Neural progenitor cell (in vitro differentiated cells): ENCODE results near the gene AGPAT1. TPM values are rescaled to one million over a fixed set of nuclear protein-coding genes. Genes with fewer than 3 reads are reported as not detected.
A peak's percentile ranks its signal among the peaks of the same experiment; 100 is the strongest.

Experiments
- DNase-seq: peaks from one replicate; pipeline ENCODE4 v3.0.0-alpha.2; 2016; ENCODE audit warnings: low spot score
- H2AFZ ChIP-seq: fragments of 200-600 bp; sonication (generic); replicated peaks from 2 replicates; pipeline ENCODE4 v1.6.1; 2016; ENCODE audit warnings: antibody characterized with exemption
- H3F3A ChIP-seq: fragments of 200-600 bp; sonication (generic); 2 replicates; pipeline ENCODE4 v1.6.1; 2016; ENCODE audit warnings: antibody characterized with exemption, low read depth
- H3K27ac ChIP-seq: fragments of 200-600 bp; sonication (generic); 2 replicates; pipeline ENCODE4 v1.5.1; 2016; ENCODE audit warnings: mild to moderate bottlenecking
- H3K27me3 ChIP-seq: fragments of 200-600 bp; sonication (generic); 2 replicates; pipeline ENCODE4 v1.6.1; 2016; ENCODE audit warnings: mild to moderate bottlenecking, moderate library complexity
- H3K36me3 ChIP-seq: fragments of 200-600 bp; sonication (generic); 2 replicates; pipeline ENCODE4 v1.5.1; 2016
- H3K4me1 ChIP-seq: fragments of 200-600 bp; sonication (generic); 2 replicates; pipeline ENCODE4 v1.6.1; 2016; ENCODE audit warnings: mixed run types
- H3K4me2 ChIP-seq: fragments of 200-600 bp; sonication (generic); 2 replicates; pipeline ENCODE4 v1.6.1; 2016
- H3K4me3 ChIP-seq: fragments of 200-600 bp; sonication (generic); 2 replicates; pipeline ENCODE4 v1.5.1; 2016
- H3K79me2 ChIP-seq: fragments of 200-600 bp; sonication (generic); 2 replicates; pipeline ENCODE4 v1.6.1; 2016; ENCODE audit warnings: low read depth
- H3K9ac ChIP-seq: fragments of 200-600 bp; sonication (generic); 2 replicates; pipeline ENCODE4 v1.6.1; 2016
- H3K9me3 ChIP-seq: fragments of 200-600 bp; sonication (generic); 2 replicates; pipeline ENCODE4 v1.5.1; 2016; ENCODE audit warnings: low read depth
- H4K20me1 ChIP-seq: fragments of 200-600 bp; sonication (generic); 2 replicates; pipeline ENCODE4 v1.6.1; 2016; ENCODE audit warnings: low read depth
- H3K27ac Mint-ChIP-seq: 3 replicates; pipeline ENCODE4 v1.8.0; 2021; ENCODE audit warnings: mixed read lengths
- H3K27me3 Mint-ChIP-seq: 2 replicates; pipeline ENCODE4 v1.8.0; 2022; ENCODE audit warnings: low read depth, mild to moderate bottlenecking, inconsistent platforms, moderate library complexity, mixed read lengths; ENCODE audit not compliant: insufficient read depth
- H3K36me3 Mint-ChIP-seq: 3 replicates; pipeline ENCODE4 v1.8.0; 2021; ENCODE audit warnings: mixed read lengths
- H3K4me1 Mint-ChIP-seq: 3 replicates; pipeline ENCODE4 v1.8.0; 2021; ENCODE audit warnings: mixed read lengths
- H3K4me3 Mint-ChIP-seq: 3 replicates; pipeline ENCODE4 v1.8.0; 2021; ENCODE audit warnings: mild to moderate bottlenecking, moderate library complexity, mixed read lengths
- H3K9me3 Mint-ChIP-seq: 3 replicates; pipeline ENCODE4 v1.8.0; 2020; ENCODE audit warnings: mixed read lengths
- EZH2 ChIP-seq: fragments of 200-600 bp; sonication (generic); IDR thresholded peaks from 2 replicates; pipeline ENCODE4 v1.6.1; 2017; ENCODE audit warnings: antibody characterized with exemption, mild to moderate bottlenecking, moderate library complexity
- EZH2phosphoT487 ChIP-seq: fragments of 200-600 bp; sonication (generic); IDR thresholded peaks from 2 replicates; pipeline ENCODE4 v1.6.1; 2017; ENCODE audit warnings: antibody characterized with exemption
- total RNA-seq: library from RNA; depleted of rRNA; stranded (reverse); fragments of >200 nt; gene quantifications from 2 replicates; pipeline ENCODE4 v1.2.3, GENCODE V29; 2015; ENCODE audit warnings: low replicate concordance
- TF ChIP-seq, protein P1 (sequence below): fragments of 200-600 bp; sonication (generic); IDR thresholded peaks from 2 replicates; pipeline ENCODE4 v1.5.1; 2017; ENCODE audit warnings: antibody characterized with exemption, mild to moderate bottlenecking

Gene AGPAT1
- total RNA-seq, 1 donor from 2014 or later = 46.9 TPM

DNA sequence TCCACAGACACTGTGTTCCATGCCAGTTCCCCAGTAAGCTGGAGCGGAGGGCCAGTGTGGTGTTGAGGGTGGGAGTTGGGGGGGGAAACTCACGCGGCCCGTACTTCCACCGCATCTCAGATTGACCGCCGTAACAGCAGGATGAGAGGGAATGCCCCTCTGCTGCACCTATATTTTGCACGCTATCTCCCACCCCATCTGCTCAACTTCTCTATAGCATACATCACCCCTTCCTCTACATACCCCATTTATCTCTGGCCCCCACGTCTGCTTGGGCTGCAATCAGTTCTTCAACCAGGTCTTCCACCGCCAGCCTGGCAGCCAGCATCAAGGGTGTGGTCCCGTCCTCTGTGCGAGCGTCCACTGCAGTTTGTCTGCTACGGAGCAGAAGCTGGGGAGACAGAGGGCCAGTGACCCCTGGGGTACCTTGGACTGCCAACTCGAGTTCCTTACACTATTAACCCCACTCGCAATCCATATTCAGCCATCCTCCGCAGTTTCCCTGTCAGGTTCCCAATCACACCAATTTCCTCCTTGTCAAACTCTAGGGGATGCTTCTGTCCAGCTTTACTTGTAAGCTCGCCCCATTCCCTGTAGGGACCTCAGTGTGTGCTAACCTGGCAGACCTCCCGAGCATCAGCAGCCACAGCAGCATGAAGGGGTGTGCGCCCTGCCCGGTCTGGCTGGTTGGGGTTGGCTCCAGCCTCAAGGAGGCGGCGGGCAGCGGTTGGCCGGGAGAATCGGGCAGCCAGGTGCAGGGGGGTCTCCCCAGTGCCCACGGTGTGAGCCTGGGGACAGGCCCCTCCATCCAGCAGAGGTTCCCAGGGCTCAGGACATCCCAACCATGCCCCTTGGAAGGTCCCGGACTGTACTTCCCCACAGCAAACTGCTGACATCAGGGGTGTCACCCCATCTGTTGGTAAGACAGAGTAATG, 21.1 kb upstream of the AGPAT1 start:
- H3K4me2 ChIP-seq = peak overlapping the region; percentile 86
- peak overlapping the region; percentile 91 for H3K9ac ChIP-seq
- Mint-ChIP-seq H3K4me1 (peaks cover 47% of the 10 kb centered on the region), H3K27me3 (peaks cover 2% of the 10 kb centered on the region), H3K9me3 (no peaks in the 10 kb centered on the region), H3K27ac (peak overlapping the region; percentile 99), H3K36me3 (peaks cover 2% of the 10 kb centered on the region), H3K4me3 (peak overlapping the region; percentile 93)
- peak overlapping the region; percentile 70 for H3K4me3 ChIP-seq
- DNase-seq = peak; percentile 29
- H2AFZ ChIP-seq = peak overlapping the region; percentile 14
- peak overlapping the region; percentile 99 for H3K27ac ChIP-seq
- H3K27me3 ChIP-seq = no peaks in the 10 kb centered on the region
- no peaks in the 10 kb centered on the region for H3K79me2 ChIP-seq
- no peaks in the 10 kb centered on the region for H4K20me1 ChIP-seq
- TF ChIP-seq EZH2phosphoT487 = no peak
- TF ChIP-seq EZH2 = no peak
- TF ChIP-seq, protein P1, sequence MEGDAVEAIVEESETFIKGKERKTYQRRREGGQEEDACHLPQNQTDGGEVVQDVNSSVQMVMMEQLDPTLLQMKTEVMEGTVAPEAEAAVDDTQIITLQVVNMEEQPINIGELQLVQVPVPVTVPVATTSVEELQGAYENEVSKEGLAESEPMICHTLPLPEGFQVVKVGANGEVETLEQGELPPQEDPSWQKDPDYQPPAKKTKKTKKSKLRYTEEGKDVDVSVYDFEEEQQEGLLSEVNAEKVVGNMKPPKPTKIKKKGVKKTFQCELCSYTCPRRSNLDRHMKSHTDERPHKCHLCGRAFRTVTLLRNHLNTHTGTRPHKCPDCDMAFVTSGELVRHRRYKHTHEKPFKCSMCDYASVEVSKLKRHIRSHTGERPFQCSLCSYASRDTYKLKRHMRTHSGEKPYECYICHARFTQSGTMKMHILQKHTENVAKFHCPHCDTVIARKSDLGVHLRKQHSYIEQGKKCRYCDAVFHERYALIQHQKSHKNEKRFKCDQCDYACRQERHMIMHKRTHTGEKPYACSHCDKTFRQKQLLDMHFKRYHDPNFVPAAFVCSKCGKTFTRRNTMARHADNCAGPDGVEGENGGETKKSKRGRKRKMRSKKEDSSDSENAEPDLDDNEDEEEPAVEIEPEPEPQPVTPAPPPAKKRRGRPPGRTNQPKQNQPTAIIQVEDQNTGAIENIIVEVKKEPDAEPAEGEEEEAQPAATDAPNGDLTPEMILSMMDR = no peak
- no peaks in the 10 kb centered on the region for H3K9me3 ChIP-seq
- no peaks in the 10 kb centered on the region for H3K36me3 ChIP-seq
- peaks cover 22% of the 10 kb centered on the region for H3F3A ChIP-seq
- H3K4me1 ChIP-seq = peaks cover 22% of the 10 kb centered on the region

DNA sequence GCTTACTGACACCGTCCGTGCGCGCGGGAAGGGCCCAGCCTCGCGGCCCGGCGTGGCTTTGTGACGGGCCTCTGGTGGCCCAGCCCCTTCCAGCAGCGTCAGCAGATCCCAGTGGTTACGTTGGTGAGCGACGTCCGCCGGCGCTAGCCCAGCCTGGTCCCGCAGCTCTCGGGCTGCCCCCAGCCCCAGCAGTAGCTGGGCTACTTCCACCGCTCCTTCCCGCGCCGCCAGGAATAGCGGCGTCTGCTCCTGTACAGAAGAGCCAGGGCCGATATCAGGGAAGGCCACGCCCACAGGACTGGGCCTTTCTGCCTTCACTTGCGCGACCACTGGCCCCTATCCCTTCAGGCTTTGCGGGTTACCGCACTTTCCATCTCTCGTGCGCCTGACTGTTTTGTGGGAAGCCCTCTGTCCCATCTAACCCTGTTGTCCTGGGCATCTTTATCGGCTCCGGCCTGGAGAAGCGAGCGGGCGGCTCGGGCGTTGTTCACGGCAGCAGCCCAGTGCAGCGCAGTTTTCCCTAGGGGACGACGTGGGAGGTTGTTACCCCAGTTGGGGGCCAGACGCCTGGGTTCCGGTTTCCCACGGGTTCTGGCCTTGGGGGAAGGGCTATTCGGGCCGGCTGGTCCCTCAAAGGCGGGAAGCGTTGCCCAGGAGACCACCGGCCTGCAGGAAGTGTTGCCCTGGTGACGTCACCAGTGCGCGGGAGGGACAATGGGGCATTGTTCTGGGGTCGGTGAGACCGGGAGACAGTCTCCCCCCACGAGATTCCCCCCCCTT, 20.2 kb upstream of the AGPAT1 start:
- Histone ChIP-seq H3K4me2 (peak overlapping the region; percentile 86), H3K4me3 (peak overlapping the region; percentile 70), H2AFZ (peak overlapping the region; percentile 14), H3K9me3 (no peaks in the 10 kb centered on the region), H3K4me1 (peaks cover 25% of the 10 kb centered on the region), H3K27me3 (no peaks in the 10 kb centered on the region), H3K9ac (peak overlapping the region; percentile 91), H4K20me1 (no peaks in the 10 kb centered on the region), H3K27ac (peak overlapping the region; percentile 99), H3K79me2 (peaks cover 3% of the 10 kb centered on the region), H3F3A (peaks cover 25% of the 10 kb centered on the region), H3K36me3 (no peaks in the 10 kb centered on the region)
- peaks cover 2% of the 10 kb centered on the region for H3K27me3 Mint-ChIP-seq
- peaks cover 47% of the 10 kb centered on the region for H3K4me1 Mint-ChIP-seq
- TF ChIP-seq EZH2 = no peak
- TF ChIP-seq, protein P1 = no peak
- TF ChIP-seq EZH2phosphoT487 = no peak
- peak overlapping the region; percentile 99 for H3K27ac Mint-ChIP-seq
- peak; percentile 93 for DNase-seq
- H3K36me3 Mint-ChIP-seq = peaks cover 2% of the 10 kb centered on the region
- H3K9me3 Mint-ChIP-seq = no peaks in the 10 kb centered on the region
- H3K4me3 Mint-ChIP-seq = peak overlapping the region; percentile 93

DNA sequence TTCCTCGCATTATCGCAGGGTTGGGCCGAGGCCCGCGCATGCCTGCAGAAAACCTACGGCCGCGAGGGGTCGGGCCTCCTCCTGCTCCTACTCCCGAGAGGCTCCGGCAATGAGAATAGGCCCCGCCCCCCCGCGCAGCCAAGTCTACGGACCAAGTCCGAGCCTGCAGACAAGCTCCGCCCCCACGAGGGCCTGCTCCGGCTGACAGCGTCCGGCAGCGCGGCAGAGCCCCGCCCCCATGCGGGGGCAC, 19.7 kb upstream of the AGPAT1 start:
- H3K4me2 ChIP-seq = peak overlapping the region; percentile 86
- TF ChIP-seq, protein P1 = peak; percentile 34
- no peak for TF ChIP-seq EZH2
- TF ChIP-seq EZH2phosphoT487 = no peak
- peaks cover 30% of the 10 kb centered on the region for H3K4me1 ChIP-seq
- DNase-seq = peak; percentile 100
- Mint-ChIP-seq H3K9me3 (no peaks in the 10 kb centered on the region), H3K4me1 (peaks cover 49% of the 10 kb centered on the region), H3K27ac (peak overlapping the region; percentile 99), H3K27me3 (peaks cover 2% of the 10 kb centered on the region), H3K36me3 (peaks cover 2% of the 10 kb centered on the region), H3K4me3 (peak overlapping the region; percentile 93)
- no peaks in the 10 kb centered on the region for H3K27me3 ChIP-seq
- no peaks in the 10 kb centered on the region for H3K36me3 ChIP-seq
- H2AFZ ChIP-seq = no peak overlapping the region
- no peak overlapping the region for H3K9ac ChIP-seq
- H3K4me3 ChIP-seq = peak overlapping the region; percentile 70
- H3K27ac ChIP-seq = peak overlapping the region; percentile 99
- peaks cover 9% of the 10 kb centered on the region for H3K79me2 ChIP-seq
- H3F3A ChIP-seq = peaks cover 30% of the 10 kb centered on the region
- no peaks in the 10 kb centered on the region for H3K9me3 ChIP-seq
- H4K20me1 ChIP-seq = no peaks in the 10 kb centered on the region
